Measurements from ENCODE around the gene CCDC116. TPM values are rescaled to one million over a fixed set of nuclear protein-coding genes. Genes with fewer than 3 reads are reported as not detected.

Gene CCDC116
- total RNA-seq, 1 donor from 2014 or later, result 0.41 TPM

DNA sequence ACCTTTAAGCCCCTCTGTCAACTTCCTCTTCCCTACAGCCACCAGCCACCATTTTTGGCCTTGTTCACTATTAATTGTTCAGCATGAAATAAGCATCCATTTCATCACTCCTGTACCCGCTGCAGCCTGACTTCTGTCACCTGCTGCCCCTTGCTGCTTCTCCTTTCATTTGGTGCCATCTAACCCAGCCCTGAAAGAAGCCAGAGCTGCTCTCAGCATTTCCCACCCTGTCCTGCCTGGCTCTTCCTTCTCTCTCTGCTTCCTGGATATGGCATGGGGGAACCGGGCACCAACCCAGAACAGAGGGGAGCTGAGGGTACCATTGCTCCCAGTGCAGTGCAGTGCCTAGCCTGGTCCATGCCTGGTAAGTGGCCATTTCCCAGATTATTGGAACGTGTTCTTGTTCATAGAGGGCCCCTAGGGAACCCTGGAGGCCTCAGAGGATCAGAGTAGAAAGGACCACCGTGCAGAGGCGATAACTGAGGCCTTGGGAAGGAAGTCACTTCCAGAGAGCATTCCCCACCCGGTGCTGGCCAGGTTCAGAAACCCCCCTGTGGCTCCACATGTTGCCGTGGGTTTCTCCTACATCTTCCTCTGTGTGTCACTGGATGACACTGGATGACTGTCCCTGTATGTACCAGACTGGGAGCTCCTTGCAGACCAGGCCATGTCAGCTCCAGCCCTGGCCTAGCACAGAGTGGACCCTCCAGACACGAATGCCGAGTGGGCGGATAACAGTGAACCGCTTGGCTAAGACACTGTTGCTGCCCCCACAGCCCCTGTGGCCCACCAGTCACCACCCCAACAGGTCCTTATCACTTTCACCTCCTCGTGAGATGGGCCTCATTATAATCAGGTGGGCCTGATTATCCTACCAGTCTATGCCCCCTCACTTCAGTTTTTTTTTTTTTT is 7.4 kb upstream of the CCDC116 start:
- ATAC-seq (no peak), DNase-seq (no peak)
- Histone ChIP-seq H3K4me3 (no peak overlapping the region), H3K36me3 (peaks cover 36% of the 10 kb centered on the region), H3K27ac (no peak overlapping the region), H3K4me1 (peaks cover 50% of the 10 kb centered on the region), H3K27me3 (ENCODE audit: low read depth) (no peaks in the 10 kb centered on the region), H3K9me3 (no peaks in the 10 kb centered on the region)
- TF ChIP-seq, protein P1, sequence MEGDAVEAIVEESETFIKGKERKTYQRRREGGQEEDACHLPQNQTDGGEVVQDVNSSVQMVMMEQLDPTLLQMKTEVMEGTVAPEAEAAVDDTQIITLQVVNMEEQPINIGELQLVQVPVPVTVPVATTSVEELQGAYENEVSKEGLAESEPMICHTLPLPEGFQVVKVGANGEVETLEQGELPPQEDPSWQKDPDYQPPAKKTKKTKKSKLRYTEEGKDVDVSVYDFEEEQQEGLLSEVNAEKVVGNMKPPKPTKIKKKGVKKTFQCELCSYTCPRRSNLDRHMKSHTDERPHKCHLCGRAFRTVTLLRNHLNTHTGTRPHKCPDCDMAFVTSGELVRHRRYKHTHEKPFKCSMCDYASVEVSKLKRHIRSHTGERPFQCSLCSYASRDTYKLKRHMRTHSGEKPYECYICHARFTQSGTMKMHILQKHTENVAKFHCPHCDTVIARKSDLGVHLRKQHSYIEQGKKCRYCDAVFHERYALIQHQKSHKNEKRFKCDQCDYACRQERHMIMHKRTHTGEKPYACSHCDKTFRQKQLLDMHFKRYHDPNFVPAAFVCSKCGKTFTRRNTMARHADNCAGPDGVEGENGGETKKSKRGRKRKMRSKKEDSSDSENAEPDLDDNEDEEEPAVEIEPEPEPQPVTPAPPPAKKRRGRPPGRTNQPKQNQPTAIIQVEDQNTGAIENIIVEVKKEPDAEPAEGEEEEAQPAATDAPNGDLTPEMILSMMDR (IDR thresholded peaks at IDR 0.05), result no peak
- intact Hi-C loops (cut with DNase I), result no loop called here

GRCh38 chr22:21626073-21626734 is 6.4 kb upstream of the CCDC116 start:
- DNase-seq, result no peak

DNA sequence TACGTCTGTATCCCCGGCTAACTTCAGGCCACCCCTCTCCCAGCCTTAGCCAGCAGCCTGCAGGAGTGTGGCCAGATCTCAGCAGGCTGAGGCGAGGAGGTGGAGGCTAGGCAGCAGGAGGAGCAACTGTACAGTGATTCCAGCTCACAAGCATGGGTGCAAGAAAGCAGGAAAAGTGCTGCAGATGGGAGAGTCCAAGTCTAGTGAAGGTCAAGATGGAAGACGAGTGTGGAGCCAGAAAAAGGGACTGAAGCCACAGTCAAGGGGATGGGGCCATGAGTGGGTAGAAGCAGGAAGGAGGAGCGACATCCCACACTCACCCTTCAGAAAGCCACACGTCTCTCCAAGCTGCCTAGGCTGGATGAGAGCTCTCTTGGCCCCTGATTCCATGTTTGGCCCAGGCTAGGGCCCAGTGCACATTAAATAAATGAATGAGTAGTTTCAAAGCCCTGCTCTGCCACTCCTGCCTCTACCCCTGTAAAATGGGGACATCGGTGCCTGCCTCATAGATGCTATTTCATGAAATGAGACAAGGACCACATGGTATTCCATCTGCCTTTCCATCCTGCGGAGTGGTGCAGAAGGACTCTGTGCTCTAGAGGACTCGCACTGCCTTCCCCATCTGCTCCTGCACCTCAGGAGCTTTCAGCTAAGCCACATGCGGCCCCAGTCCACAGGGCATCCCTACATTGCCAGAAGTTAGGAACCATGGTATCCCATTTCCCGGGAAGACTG is 5.7 kb upstream of the CCDC116 start:
- peaks cover 32% of the 10 kb centered on the region for H3K36me3 ChIP-seq
- H3K4me3 ChIP-seq, result no peak overlapping the region
- intact Hi-C loops (cut with DNase I), result no loop called here
- H3K9me3 ChIP-seq, result no peaks in the 10 kb centered on the region
- DNase-seq (no peak), ATAC-seq (no peak)
- H3K27me3 ChIP-seq (ENCODE audit: low read depth), result no peaks in the 10 kb centered on the region
- TF ChIP-seq, protein P1 (IDR thresholded peaks at IDR 0.05), result no peak
- H3K27ac ChIP-seq, result no peak overlapping the region
- peaks cover 52% of the 10 kb centered on the region for H3K4me1 ChIP-seq

More at GRCh38 chr22:21626073-21626734, 6.4 kb upstream of the CCDC116 start:
- no peak for ATAC-seq
- no peak overlapping the region for H3K27ac ChIP-seq
- H3K36me3 ChIP-seq, result peaks cover 32% of the 10 kb centered on the region
- intact Hi-C loops (cut with DNase I), result no loop called here
- TF ChIP-seq, protein P1 (IDR thresholded peaks at IDR 0.05), result no peak
- peaks cover 53% of the 10 kb centered on the region for H3K4me1 ChIP-seq
- H3K27me3 ChIP-seq (ENCODE audit: low read depth), result no peaks in the 10 kb centered on the region
- H3K4me3 ChIP-seq, result no peak overlapping the region
- no peaks in the 10 kb centered on the region for H3K9me3 ChIP-seq

GRCh38 chr22:21628386-21629254 is 3.9 kb upstream of the CCDC116 start:
- Histone ChIP-seq H3K27ac (peak overlapping the region; percentile 82), H3K4me1 (peaks cover 35% of the 10 kb centered on the region), H3K27me3 (ENCODE audit: low read depth) (no peaks in the 10 kb centered on the region), H3K36me3 (peaks cover 15% of the 10 kb centered on the region), H3K9me3 (no peaks in the 10 kb centered on the region), H3K4me3 (peak overlapping the region; percentile 98)
- TF ChIP-seq, protein P1 (IDR thresholded peaks at IDR 0.05), result no peak
- no peak for DNase-seq
- intact Hi-C loops (cut with DNase I), result no loop called here
- peak; percentile 1 to 2 for ATAC-seq

Data from lower lobe of right lung (tissue), 2 donors.